Measurements from ENCODE around the gene BBOX1.

DNA sequence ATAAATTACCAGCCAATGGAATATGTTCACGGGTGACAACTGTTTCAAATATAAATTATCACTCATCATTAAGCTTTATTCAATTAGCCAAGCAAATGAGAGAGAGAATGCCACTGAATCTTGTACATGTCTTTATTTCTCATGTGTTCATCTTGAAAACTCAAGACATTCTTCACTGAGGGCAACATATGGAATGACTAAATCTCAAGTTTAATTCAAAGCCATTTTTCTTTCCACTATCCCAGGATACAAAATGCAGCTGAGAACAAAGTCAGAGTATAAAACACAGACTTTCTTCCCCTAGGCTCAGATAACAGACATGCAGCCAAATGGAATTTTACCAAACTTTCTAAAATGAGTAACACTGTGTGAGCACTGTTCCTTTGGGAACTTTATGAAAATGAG lies 12.1 kb upstream of the BBOX1 start:
- TF ChIP-seq FOXM1 (IDR thresholded peaks at IDR 0.05; ENCODE audit: borderline replicate concordance) = no peak
- no peak for TF ChIP-seq BHLHE40 (IDR thresholded peaks at IDR 0.05; ENCODE audit: borderline replicate concordance)
- no peak for TF ChIP-seq LEF1 (IDR thresholded peaks at IDR 0.05; ENCODE audit: borderline replicate concordance)
- no peak for TF ChIP-seq SUZ12 (IDR thresholded peaks at IDR 0.05)

All from HEK293T (cell line).